GM18499 (cell line): Measurements from ENCODE around the gene ANO2.

Source experiments
- ATAC-seq: cut with Tn5 transposase; IDR thresholded peaks from one replicate; pipeline ENCODE4 v1.9.1; 2021; ENCODE audit warnings: moderate number of reproducible peaks; ENCODE audit not compliant: insufficient read depth, unreplicated experiment

ANO2 gene

GRCh38 chr12:5593086-5593485 lies 352.0 kb downstream of the ANO2 start:
- no peak for ATAC-seq

- ATAC-seq: no peak
These were observed 352.7 kb downstream of the ANO2 start for GRCh38 chr12:5592310-5592709.

DNA sequence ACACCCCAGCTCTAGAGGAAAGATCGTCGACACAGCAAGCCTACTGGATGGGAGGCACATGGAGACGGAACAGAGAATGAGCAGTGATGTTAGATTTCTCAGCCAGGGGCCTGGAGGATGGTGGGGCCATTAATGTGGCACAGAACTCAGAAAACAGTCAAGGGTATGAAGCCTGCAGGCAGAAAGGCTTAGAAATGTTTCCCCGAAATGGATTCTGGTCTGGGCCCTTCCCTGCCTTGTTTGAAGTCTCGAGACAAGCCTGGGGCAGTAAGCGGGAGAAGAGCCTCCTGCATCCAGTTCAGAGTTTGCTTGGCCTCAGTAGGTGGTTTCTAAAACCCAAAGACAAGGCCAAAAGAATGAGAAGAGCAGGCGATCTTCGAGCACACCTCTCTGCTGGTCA lies 354.7 kb downstream of the ANO2 start:
- ATAC-seq: no peak

GRCh38 chr12:5589054-5589453 lies 356.0 kb downstream of the ANO2 start:
- no peak for ATAC-seq

GRCh38 chr12:5588591-5588990 lies 356.5 kb downstream of the ANO2 start:
- ATAC-seq: no peak

DNA sequence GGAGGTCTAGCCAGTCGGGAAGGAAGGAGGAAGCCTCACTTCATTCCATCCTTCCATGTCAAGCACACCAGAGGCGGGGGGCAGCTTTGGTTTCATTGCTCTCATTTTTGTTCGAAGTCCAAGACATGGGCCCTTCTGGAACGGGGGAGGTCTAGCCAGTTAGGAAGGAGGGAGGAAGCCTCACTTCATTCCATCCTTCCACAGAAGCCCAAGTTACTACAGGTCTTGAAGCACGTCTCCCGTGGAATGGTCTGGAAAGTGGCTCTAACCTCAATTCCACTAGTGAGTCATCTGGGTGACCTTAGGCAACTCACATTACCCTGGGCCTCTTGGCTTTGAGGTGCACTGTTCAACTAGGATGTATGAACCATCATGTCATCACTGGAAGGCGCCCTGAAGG lies 356.9 kb downstream of the ANO2 start:
- no peak for ATAC-seq

GRCh38 chr12:5587711-5588121 lies 357.3 kb downstream of the ANO2 start:
- no peak for ATAC-seq

GRCh38 chr12:5586201-5586600 lies 358.9 kb downstream of the ANO2 start:
- no peak for ATAC-seq

DNA sequence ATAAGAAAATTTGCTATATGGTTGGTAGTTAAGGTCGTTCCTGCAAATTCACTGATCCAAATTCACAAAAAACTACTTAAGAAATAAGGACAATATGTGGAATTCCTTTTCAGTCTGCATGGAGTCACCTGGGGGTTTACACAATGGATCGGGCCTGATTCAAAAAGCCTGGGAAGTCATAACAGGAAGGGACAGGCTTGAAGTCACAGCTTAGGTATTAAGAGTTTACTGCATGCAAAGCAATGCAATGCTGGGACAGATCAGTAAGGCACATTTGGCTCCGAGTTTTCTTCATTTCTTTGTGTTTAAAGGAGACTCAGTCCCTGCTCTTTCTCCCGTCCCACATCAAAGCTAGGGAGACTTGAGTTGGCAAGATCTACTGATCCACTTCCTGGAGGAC lies 359.9 kb downstream of the ANO2 start:
- no peak for ATAC-seq

DNA sequence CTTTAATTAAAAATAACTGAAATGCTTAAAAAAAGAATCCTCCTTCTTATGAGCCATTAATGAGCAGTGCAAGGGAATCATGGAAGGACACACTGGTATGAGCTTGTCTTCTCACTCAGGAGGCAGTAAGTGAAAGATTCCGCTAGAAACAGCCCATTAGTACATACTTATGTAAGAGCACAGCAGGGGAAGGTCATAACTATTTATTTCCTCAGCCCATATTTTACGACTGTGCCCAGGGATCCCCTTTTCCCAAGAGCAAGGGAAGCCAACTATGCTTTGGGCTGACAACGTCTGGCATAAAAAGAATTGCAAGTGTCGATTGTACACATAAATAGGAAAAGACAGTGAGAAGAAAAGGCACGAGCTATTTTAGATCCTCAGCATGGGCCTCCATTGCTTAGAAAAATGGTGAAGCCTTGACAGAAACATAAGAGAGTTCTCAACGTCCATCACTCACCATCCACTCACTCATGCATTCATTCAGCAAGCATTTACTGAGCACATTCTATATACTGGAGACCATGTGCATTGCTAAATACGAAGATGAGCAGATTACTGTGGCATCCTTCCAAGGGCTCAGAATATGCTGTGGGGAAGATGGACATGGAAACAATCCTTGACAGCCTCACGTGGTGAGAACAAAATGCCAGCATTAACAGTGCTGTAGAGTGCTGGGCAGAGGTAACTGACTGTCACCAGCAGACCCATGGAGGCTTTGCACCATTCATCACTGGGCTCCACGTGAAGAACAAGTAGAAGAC lies 360.5 kb downstream of the ANO2 start:
- no peak for ATAC-seq

DNA sequence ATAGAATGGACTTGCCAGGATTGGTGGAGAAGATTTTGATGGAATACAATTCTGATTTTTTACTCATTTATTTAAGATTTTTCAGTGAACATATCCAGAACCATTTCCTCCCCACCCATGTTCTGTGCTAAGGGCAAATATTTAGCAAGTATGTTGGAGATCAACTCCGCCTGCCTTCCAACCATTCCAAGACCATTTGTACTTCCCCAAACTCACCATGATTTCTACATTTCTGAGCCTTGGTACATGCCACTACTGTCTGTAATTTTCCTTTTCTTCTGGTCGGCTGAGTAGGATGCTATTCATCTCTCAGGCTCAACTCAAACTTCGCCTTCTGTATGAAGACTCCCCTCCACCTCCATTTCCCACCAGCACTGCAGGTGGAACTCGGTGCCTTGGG lies 362.5 kb downstream of the ANO2 start:
- no peak for ATAC-seq

DNA sequence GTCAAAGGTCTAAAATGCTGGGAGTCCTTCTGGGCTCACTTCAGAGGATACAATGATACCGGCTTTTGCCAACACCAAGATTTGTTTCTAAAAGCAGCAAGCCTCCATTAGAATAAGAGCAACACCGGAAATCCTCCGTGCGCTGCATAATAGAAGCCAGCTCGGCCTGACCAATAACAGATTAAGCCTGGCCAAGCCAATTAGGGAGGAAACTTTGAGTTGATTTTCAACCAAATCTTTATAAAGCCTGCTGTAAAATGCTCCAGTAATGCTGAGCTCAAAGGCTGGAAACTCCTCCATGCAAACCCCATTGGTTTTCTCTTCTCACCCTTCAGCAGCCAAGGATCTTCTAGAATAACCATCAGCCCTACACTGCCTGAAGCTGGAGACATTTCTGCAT lies 363.0 kb downstream of the ANO2 start:
- ATAC-seq: no peak

- ATAC-seq: no peak
These were observed 363.4 kb downstream of the ANO2 start for GRCh38 chr12:5581616-5582015.

- ATAC-seq: no peak
These were observed 364.0 kb downstream of the ANO2 start for GRCh38 chr12:5581019-5581418.

DNA sequence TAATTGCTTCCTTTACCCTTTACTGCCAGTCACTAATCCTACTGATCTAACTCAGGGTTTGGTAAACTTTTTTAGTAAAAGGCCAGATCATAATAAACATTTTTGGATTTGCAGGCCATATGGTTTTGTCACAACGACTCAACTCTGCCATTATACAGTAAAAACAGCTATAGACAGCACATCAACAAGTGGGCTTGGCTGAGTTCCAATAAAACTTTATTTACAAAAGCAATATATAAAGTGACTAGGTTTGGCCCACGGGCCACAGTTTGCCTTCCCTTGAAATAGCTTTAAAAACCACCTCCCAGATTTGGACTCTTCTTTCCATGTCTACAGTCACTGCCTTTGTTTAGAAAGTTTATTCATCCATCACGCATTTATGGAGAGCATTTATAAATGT lies 366.3 kb downstream of the ANO2 start:
- ATAC-seq: no peak

GRCh38 chr12:5577741-5578140 lies 367.3 kb downstream of the ANO2 start:
- ATAC-seq: no peak

GRCh38 chr12:5577211-5577612 lies 367.8 kb downstream of the ANO2 start:
- ATAC-seq: no peak

DNA sequence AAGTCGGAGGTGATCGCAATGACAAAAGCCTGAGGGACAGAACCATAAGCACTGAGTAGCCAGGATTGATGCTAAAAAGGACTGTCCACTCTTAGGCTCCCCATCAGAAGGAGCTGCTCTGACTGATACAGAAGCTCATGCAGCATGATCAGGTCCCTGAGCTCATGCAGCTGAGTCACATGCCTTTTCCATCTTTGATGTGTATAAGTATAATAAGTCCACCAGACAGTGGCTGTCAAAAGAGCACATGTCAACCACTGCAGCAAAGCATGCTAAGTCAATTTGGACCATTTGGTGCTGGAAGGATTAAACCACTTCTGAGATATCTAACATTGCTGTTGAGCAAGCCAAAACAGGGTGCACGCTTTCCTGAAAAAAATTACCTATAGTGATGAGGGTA lies 369.1 kb downstream of the ANO2 start:
- ATAC-seq: no peak

- no peak for ATAC-seq
These were observed 369.8 kb downstream of the ANO2 start for GRCh38 chr12:5575232-5575631.

- ATAC-seq: no peak
These were observed 371.7 kb downstream of the ANO2 start for GRCh38 chr12:5573390-5573789.

- ATAC-seq: no peak
These were observed 373.9 kb downstream of the ANO2 start for GRCh38 chr12:5571115-5571514.

- ATAC-seq: no peak
These were observed 374.6 kb downstream of the ANO2 start for GRCh38 chr12:5570416-5570815.
